HG03521 (cell line): ENCODE data around the gene ANKRD10.
"Not testable (repeated sequence)": the region's sequence is repeated elsewhere in the genome, so short reads cannot be mapped to it uniquely, and the experiment has no call there.

Experiments
- ATAC-seq: cut with Tn5 transposase; IDR thresholded peaks from one replicate; pipeline ENCODE4 v1.9.1; 2021; ENCODE audit warnings: mild to moderate bottlenecking, moderate library complexity; ENCODE audit not compliant: unreplicated experiment

ANKRD10 gene

GRCh38 chr13:110869805-110870706, 44.8 kb downstream of the ANKRD10 start:
- no peak for ATAC-seq

- ATAC-seq: no peak
These were observed 45.6 kb downstream of the ANKRD10 start for GRCh38 chr13:110869231-110869804.

GRCh38 chr13:110868720-110869119, 46.1 kb downstream of the ANKRD10 start:
- ATAC-seq: no peak

DNA sequence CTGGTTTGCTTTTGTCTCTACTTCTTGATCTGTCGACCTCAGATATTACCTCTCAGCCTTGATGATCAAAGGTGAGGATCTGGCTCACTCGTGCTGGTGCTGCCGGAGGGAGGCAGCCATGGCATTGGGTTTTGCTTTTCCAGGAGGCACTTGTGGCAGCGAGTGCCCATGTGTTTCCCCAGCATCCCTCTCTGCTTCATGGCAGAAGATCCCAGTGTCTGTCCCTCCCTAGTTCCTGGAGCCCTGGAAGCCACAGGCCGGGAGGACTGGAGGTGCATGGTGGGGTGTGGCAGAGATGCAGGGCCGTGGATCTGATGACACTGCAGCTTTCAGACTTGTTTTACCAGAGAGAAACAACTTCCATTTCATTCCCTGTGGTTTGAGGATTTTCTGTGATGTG, 47.5 kb downstream of the ANKRD10 start:
- ATAC-seq: no peak

DNA sequence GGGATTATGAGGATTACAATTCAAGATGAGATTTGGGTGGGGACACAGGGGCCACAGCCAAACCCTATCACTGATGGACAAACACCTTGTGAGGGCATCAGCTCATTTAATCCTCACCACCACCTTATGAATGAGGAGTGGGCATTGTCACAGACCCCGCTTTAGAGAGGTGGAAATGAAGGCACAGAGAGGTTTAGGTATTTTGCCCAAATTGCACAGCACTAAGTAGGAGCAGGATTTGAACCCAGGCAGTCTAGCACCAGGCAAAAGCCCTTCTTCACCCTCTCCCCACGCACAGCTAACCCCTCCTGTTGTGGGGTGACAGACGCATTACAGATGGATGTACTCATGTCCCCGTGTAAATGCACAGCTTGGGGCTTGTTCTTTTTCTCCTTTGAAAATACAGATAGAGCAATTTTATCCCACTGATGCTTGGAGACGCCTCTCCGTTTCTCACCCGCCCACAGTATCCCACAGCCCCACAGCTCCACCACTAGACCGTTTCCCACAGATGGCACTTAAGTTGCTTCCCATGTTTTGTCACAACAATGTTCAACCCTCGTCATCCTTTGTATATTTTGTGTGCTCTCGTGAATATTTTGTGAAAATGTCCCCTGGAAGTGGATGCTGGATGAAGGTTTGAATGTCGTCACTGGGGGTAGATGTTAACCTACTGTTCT, 48.2 kb downstream of the ANKRD10 start:
- ATAC-seq: no peak

DNA sequence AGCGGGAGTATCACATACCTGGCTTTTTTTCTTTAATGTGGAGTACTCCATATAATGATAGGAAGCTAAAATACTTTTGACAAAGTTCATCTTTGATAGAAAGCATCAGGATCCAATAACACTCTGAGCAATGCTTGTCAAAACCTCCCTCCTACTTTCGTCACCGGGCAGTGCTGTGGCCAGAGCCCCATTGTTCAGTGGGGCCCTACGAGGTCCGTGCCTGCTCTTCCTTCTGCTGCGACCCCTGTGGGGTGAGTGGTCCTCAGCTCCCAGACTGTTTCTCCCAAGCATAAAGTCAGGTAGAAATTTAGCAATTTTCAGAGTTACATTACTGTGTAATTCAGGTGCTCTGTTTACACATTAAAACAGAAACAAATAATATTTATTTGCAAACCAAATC, 51.2 kb downstream of the ANKRD10 start:
- ATAC-seq: no peak

DNA sequence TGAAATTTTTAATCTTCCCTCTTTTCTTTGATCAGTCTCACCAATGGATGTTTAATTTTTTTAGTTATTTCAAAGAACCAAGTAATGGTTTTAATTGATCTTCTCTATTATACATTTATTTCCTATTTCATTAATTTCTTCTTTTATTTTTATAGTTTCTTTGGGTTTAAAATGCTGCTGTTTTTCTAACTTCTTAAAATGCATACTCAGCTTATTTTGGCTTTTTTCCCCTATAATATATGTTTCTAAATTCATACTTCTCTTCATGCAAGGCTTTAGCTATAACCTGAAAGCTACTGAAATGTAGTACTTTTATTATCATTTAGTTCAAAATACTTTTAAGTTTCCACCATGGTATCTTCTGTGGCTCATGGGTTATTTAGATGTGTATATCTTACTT, 53.9 kb downstream of the ANKRD10 start:
- ATAC-seq: no peak

DNA sequence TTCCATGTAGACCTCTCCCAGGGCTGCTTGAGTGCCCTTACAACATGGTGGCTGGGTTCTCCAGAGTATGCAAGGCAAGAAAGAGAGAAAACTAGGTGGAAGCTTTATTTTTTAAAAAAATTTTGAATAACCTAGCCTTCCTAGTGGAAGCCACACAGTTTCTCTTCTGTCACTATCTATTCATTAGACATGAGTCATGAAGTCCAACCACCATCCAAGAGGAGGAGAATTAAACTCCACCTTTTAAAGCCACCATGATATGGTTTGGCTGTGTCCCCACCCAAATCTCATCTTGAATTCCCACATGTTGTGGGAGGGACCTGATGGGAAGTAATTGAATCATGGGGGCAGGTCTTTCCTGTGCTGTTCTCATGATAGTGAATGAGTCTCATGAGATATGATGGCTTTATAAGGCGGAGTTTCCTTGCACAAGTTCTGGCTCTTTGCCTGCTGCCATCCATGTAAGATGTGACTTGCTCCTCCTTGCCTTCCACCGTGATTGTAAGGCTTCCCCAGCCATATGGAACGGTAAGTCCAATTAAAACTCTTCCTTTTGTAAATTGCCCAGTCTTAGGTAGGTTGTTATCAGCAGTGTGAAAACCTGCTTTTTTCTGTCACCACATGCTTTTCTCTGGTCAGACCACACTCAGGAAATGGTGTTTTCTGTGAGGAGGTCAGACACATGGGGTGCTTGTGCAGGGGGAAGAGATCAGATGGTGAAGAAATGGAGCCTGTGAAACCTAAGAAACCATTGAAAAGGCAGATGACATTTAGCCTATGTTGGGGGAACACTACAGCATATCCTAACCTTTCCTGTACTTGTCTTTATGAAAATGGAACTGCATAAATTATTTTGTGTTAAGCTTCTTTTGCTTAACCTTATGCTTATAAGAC, 57.7 kb downstream of the ANKRD10 start:
- ATAC-seq: no peak

DNA sequence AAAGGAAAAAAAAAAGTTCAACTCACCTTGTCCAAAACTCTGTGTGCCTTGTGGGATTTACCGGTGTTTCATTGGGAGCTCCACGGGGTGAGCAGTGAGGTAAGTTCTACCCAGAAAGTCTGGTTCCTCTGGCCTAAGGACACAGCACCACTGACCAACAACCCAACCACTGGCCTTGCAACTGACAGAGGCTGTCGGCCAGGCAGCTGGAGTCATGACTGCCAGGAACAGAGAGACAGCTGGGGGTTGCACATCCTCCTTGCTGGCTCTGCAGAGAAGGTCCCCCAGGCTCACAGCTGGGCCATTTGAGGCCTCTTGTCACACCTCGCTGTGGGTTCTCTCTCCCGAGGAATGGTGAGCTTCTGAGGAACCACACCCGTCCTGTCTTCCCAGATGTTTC, 59.5 kb downstream of the ANKRD10 start:
- no peak for ATAC-seq

GRCh38 chr13:110854866-110855265, 60.0 kb downstream of the ANKRD10 start:
- no peak for ATAC-seq

DNA sequence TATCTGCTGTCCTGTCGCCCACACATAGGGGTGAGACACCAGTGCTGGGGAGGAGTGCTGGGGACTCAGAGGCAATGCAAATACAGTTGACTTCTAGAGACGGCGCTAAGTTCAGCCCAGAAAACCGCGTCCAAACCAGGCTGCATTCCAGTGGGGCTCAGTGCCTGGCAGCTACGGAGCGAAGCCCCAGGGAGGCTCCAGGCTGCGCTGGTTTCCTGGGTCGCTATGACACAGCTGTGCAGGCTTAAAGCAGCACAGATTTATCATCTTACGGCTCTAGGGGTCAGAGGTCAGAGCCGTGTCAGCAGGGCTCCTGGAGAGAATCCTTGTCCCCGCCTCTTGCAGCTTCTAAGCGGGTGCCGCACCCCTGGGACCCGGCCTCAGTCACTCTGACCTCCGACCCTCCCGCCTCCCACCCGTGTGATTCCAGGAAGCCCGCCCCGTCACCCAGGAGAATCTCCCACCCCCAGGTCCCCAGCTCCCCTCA, 61.6 kb downstream of the ANKRD10 start:
- ATAC-seq: no peak

- no peak for ATAC-seq
These were observed 64.0 kb downstream of the ANKRD10 start for GRCh38 chr13:110850840-110851239.

DNA sequence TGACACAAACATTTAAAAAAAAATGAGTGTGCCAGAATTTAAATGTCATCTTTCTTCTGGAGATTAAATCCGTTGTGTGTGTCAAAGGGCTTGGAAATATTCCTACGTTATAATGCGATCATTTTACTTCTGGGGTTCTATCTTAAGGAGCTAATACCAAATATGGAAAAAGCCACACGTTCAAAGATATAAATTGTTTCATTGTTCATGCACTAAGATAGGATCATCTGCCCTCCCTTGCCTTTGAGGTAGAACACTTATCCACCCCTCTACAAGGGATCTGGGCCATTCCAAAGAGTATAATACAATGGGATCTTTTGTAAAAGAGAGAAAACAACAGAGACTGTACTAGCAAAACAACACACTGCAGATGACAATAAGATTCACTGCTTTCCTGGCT, 64.9 kb downstream of the ANKRD10 start:
- ATAC-seq: no peak

DNA sequence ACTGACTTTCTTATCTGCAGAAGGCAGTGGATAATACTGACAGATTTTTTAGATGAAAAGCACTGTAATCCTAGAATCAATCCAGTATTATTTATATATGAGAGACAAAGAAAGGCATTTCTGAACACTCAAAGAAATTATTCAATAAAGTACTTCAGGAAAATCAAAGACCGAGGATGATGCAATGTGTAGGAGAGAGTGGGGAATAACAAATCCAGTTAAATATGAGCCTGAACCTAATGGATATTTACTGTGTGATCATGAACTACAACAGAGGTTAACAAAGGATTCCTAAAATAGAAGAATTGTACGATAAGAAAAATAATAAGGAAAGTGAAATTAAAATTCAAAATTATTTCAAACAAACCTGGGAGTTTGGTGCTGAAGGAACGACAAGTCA, 69.3 kb downstream of the ANKRD10 start:
- no peak for ATAC-seq

DNA sequence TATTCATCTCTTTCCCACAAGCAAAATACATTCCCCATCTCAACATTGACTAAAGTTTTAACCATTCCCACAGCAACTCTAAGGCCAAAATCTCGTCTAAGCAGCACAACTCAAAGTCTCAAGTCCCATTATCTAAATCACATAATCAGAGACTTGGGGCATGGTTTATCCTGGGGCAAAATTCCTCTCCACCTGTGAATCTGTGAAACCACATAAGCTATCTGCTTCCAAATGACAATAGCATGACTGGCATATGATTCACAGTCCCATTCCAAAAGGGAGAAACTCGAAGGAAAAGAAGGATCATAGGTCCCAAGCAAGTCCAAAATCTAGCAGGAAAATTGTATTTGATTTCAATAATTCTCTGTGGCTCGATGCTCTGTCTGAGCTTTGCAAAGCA, 73.0 kb downstream of the ANKRD10 start:
- ATAC-seq: no peak

GRCh38 chr13:110841406-110841805, 73.5 kb downstream of the ANKRD10 start:
- ATAC-seq: no peak

DNA sequence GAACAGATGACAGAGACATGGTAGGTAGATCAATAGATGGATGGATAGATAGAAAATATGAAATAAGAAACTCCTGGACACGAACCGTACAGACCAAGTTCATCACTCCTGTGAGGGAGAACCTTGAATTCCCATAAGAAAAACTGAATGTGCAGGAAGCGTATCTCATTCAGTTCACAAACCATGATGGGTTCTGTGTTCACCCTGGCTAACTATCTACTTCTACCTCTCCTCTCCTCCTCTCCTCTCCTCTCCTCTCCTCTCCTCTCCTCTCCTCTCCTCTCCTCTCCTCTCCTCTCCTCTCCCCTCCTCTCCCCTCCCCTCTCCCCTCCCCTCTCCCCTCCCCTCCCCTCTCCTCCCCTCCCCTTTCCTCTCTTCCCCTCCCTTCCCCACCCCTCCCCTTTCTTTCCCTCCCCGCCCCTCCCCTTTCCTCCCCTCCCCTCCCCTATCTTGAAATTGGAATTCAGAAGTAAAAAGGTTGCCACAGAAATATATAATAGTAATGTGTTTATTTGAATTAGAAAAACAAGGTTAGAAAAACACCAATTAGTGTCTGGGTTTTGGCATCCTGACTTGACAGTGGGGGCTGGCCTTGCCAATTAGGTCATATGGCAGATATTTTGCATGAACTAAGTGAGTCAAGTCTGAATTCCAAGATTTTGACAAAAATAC, 75.9 kb downstream of the ANKRD10 start:
- no peak for ATAC-seq

- no peak for ATAC-seq
These were observed 76.8 kb downstream of the ANKRD10 start for GRCh38 chr13:110838116-110838515.

GRCh38 chr13:110837397-110838061, 77.3 kb downstream of the ANKRD10 start:
- not testable (repeated sequence) for ATAC-seq

GRCh38 chr13:110836605-110836903, 78.3 kb downstream of the ANKRD10 start:
- ATAC-seq: no peak
